Activated naive CD8-positive, alpha-beta T cell treated with anti-CD3 and anti-CD28 coated beads, Interleukin-2, amount 10 ng/mL, durations not matched to agents 7 days and 5 days (primary cell): Measurements from ENCODE around the gene PTPN11. TPM values are rescaled to one million over a fixed set of nuclear protein-coding genes. Genes with fewer than 3 reads are reported as not detected.

Experiments
- ATAC-seq: fragments of 150-1000 bp; cut with Tn5 transposase; one replicate; pipeline ENCODE4 v1.10.0; 2021; ENCODE audit warnings: low read depth, moderate library complexity
- POLR2A ChIA-PET: fragments of 350-600 bp; sonication (Branson Sonifier 250); formaldehyde crosslinking; loops from one replicate; lab custom pipeline; 2021; ENCODE audit warnings: antibody characterized with exemption; lab: Charles Lee
- DNase-seq: peaks from one replicate; pipeline ENCODE4 v3.0.0; 2021
- H3K27ac Mint-ChIP-seq: one replicate; pipeline ENCODE4 v1.8.0; 2022; ENCODE audit warnings: mild to moderate bottlenecking, mixed read lengths
- H3K27me3 Mint-ChIP-seq: one replicate; pipeline ENCODE4 v1.8.0; 2022; ENCODE audit warnings: mild to moderate bottlenecking, moderate library complexity, mixed read lengths
- H3K36me3 Mint-ChIP-seq: one replicate; pipeline ENCODE4 v1.8.0; 2021; ENCODE audit warnings: mild to moderate bottlenecking, mixed read lengths
- H3K4me1 Mint-ChIP-seq: one replicate; pipeline ENCODE4 v1.8.0; 2021; ENCODE audit warnings: mixed read lengths
- H3K4me3 Mint-ChIP-seq: one replicate; pipeline ENCODE4 v1.8.0; 2022; ENCODE audit warnings: mild to moderate bottlenecking, moderate library complexity, mixed read lengths
- H3K9me3 Mint-ChIP-seq: one replicate; pipeline ENCODE4 v1.8.0; 2021; ENCODE audit warnings: mixed read lengths
- total RNA-seq, 2 experiments: library from RNA; stranded (reverse); gene quantifications; one replicate each; pipeline ENCODE4 v1.2.3, GENCODE V29; 2021

PTPN11 gene
- 10 to 100 TPM; 82.3 to 82.7 TPM for total RNA-seq

GRCh38 chr12:112418608-112419296, at the start of gene PTPN11:
Gene PTPN11, plus strand, starts transcription at chr12:112418947. Its CDS starts 165 bp downstream, at chr12:112419112.
- peaks cover 3% of the 10 kb centered on the region for H3K27me3 Mint-ChIP-seq
- peak; percentile 97 for DNase-seq
- H3K9me3 Mint-ChIP-seq = no peaks in the 10 kb centered on the region
- POLR2A ChIA-PET = interaction anchor here (0.6 to 1.3 kb wide), 6 partner anchors 8 to 561 kb away, joined by 3 to 9 read pairs (median 3); no protein-coding TSS in a partner anchor
- peak within 1 kb of the TSS; percentile 87 for H3K4me3 Mint-ChIP-seq
- peaks cover 26% of the 10 kb centered on the region for H3K4me1 Mint-ChIP-seq
- H3K36me3 Mint-ChIP-seq = no peaks in the 10 kb centered on the region
- peak; percentile 83 for ATAC-seq
- H3K27ac Mint-ChIP-seq = peak within 1 kb of the TSS; percentile 98

GRCh38 chr12:112370199-112370598, 48.5 kb upstream of the PTPN11 start:
- no peaks in the 10 kb centered on the region for H3K27me3 Mint-ChIP-seq
- ATAC-seq (no peak), DNase-seq (no peak)
- H3K27ac Mint-ChIP-seq = no peak overlapping the region
- H3K4me3 Mint-ChIP-seq = no peak overlapping the region
- H3K36me3 Mint-ChIP-seq = peaks cover 3% of the 10 kb centered on the region
- peaks cover 12% of the 10 kb centered on the region for H3K4me1 Mint-ChIP-seq
- H3K9me3 Mint-ChIP-seq = no peaks in the 10 kb centered on the region
- POLR2A ChIA-PET = no interaction called here

GRCh38 chr12:112370868-112371510, 47.8 kb upstream of the PTPN11 start:
- peaks cover 4% of the 10 kb centered on the region for H3K36me3 Mint-ChIP-seq
- no peak overlapping the region for H3K4me3 Mint-ChIP-seq
- no peaks in the 10 kb centered on the region for H3K27me3 Mint-ChIP-seq
- DNase-seq (no peak), ATAC-seq (no peak)
- H3K4me1 Mint-ChIP-seq = peaks cover 12% of the 10 kb centered on the region
- no peak overlapping the region for H3K27ac Mint-ChIP-seq
- POLR2A ChIA-PET = no interaction called here
- H3K9me3 Mint-ChIP-seq = no peaks in the 10 kb centered on the region

- H3K4me3 Mint-ChIP-seq = no peak overlapping the region
Observed at GRCh38 chr12:112374166-112374740, 44.5 kb upstream of the PTPN11 start.

GRCh38 chr12:112375105-112375504, 43.6 kb upstream of the PTPN11 start:
- Mint-ChIP-seq H3K4me1 (peaks cover 14% of the 10 kb centered on the region), H3K9me3 (no peaks in the 10 kb centered on the region), H3K4me3 (no peak overlapping the region), H3K27me3 (no peaks in the 10 kb centered on the region), H3K36me3 (peaks cover 4% of the 10 kb centered on the region), H3K27ac (no peak overlapping the region)
- POLR2A ChIA-PET = no interaction called here
- no peak for DNase-seq
- ATAC-seq = no peak

More at GRCh38 chr12:112374166-112374740, 44.5 kb upstream of the PTPN11 start:
- no peak for DNase-seq
- H3K36me3 Mint-ChIP-seq = peaks cover 4% of the 10 kb centered on the region
- peaks cover 14% of the 10 kb centered on the region for H3K4me1 Mint-ChIP-seq
- POLR2A ChIA-PET = no interaction called here
- H3K9me3 Mint-ChIP-seq = no peaks in the 10 kb centered on the region
- no peak overlapping the region for H3K27ac Mint-ChIP-seq
- ATAC-seq = no peak
- H3K27me3 Mint-ChIP-seq = no peaks in the 10 kb centered on the region

- Mint-ChIP-seq H3K27ac (peak overlapping the region; percentile 86), H3K4me3 (peak overlapping the region; percentile 94), H3K36me3 (no peaks in the 10 kb centered on the region), H3K27me3 (no peaks in the 10 kb centered on the region), H3K4me1 (peaks cover 21% of the 10 kb centered on the region), H3K9me3 (no peaks in the 10 kb centered on the region)
- ATAC-seq (no peak), DNase-seq (peak; percentile 45)
- POLR2A ChIA-PET = interaction anchor here (1.1 kb wide), 1 partner anchor 598 kb away, joined by 3 read pairs; the partner anchor contains the start of gene OAS2
Observed at GRCh38 chr12:112380663-112381405, 37.9 kb upstream of the PTPN11 start.

- peaks cover 22% of the 10 kb centered on the region for H3K4me1 Mint-ChIP-seq
Observed at GRCh38 chr12:112381406-112381882, 37.3 kb upstream of the PTPN11 start.

GRCh38 chr12:112381883-112382796, 36.6 kb upstream of the PTPN11 start, which contains the start of gene HECTD4:
Gene HECTD4, minus strand, starts transcription at chr12:112382431. Its CDS starts 303 bp downstream, at chr12:112382128.
- DNase-seq = peak; percentile 97
- Mint-ChIP-seq H3K4me3 (peak within 1 kb of the TSS; percentile 98), H3K4me1 (peaks cover 26% of the 10 kb centered on the region), H3K27me3 (no peaks in the 10 kb centered on the region), H3K9me3 (no peaks in the 10 kb centered on the region), H3K36me3 (no peaks in the 10 kb centered on the region), H3K27ac (peak within 1 kb of the TSS; percentile 93)
- peak; percentile 96 for ATAC-seq
- POLR2A ChIA-PET = interaction anchor here (0.5 to 1.1 kb wide), 2 partner anchors 12 to 596 kb away, joined by 3 read pairs; partner anchors contain the start of gene OAS2

More at GRCh38 chr12:112381406-112381882, 37.3 kb upstream of the PTPN11 start:
- POLR2A ChIA-PET = interaction anchor here (1.1 kb wide), 1 partner anchor 597 kb away, joined by 3 read pairs; the partner anchor contains the start of gene OAS2
- Mint-ChIP-seq H3K36me3 (no peaks in the 10 kb centered on the region), H3K4me3 (peak overlapping the region; percentile 94), H3K27ac (peak overlapping the region; percentile 86), H3K27me3 (no peaks in the 10 kb centered on the region), H3K9me3 (no peaks in the 10 kb centered on the region)
- DNase-seq (no peak), ATAC-seq (peak; percentile 24)

GRCh38 chr12:112382866-112383265, 35.9 kb upstream of the PTPN11 start:
- POLR2A ChIA-PET = no interaction called here
- peak overlapping the region; percentile 93 for H3K27ac Mint-ChIP-seq
- peaks cover 29% of the 10 kb centered on the region for H3K4me1 Mint-ChIP-seq
- ATAC-seq (no peak), DNase-seq (no peak)
- H3K27me3 Mint-ChIP-seq = no peaks in the 10 kb centered on the region
- no peaks in the 10 kb centered on the region for H3K36me3 Mint-ChIP-seq
- H3K9me3 Mint-ChIP-seq = no peaks in the 10 kb centered on the region
- peak overlapping the region; percentile 98 for H3K4me3 Mint-ChIP-seq

GRCh38 chr12:112386726-112387125, 32.0 kb upstream of the PTPN11 start:
- POLR2A ChIA-PET = interaction anchor here (1.1 kb wide), 1 partner anchor 189 kb away, joined by 3 read pairs; no protein-coding TSS in a partner anchor
- no peaks in the 10 kb centered on the region for H3K9me3 Mint-ChIP-seq
- H3K27ac Mint-ChIP-seq = no peak overlapping the region
- H3K4me3 Mint-ChIP-seq = no peak overlapping the region
- DNase-seq = no peak
- H3K36me3 Mint-ChIP-seq = no peaks in the 10 kb centered on the region
- no peak for ATAC-seq
- H3K27me3 Mint-ChIP-seq = peaks cover 13% of the 10 kb centered on the region
- peaks cover 14% of the 10 kb centered on the region for H3K4me1 Mint-ChIP-seq

GRCh38 chr12:112389228-112389627, 29.5 kb upstream of the PTPN11 start:
- POLR2A ChIA-PET = no interaction called here
- Mint-ChIP-seq H3K4me3 (no peak overlapping the region), H3K4me1 (peaks cover 10% of the 10 kb centered on the region), H3K36me3 (no peaks in the 10 kb centered on the region), H3K27me3 (peaks cover 13% of the 10 kb centered on the region), H3K27ac (no peak overlapping the region), H3K9me3 (no peaks in the 10 kb centered on the region)
- DNase-seq = no peak
- ATAC-seq = no peak
